ENCODE measurements around the gene PTPRG. TPM values are rescaled to one million over a fixed set of nuclear protein-coding genes. Genes with fewer than 3 reads are reported as not detected.

Gene PTPRG
- total RNA-seq, 1 donor from 2014 or later: 39.6 TPM

DNA sequence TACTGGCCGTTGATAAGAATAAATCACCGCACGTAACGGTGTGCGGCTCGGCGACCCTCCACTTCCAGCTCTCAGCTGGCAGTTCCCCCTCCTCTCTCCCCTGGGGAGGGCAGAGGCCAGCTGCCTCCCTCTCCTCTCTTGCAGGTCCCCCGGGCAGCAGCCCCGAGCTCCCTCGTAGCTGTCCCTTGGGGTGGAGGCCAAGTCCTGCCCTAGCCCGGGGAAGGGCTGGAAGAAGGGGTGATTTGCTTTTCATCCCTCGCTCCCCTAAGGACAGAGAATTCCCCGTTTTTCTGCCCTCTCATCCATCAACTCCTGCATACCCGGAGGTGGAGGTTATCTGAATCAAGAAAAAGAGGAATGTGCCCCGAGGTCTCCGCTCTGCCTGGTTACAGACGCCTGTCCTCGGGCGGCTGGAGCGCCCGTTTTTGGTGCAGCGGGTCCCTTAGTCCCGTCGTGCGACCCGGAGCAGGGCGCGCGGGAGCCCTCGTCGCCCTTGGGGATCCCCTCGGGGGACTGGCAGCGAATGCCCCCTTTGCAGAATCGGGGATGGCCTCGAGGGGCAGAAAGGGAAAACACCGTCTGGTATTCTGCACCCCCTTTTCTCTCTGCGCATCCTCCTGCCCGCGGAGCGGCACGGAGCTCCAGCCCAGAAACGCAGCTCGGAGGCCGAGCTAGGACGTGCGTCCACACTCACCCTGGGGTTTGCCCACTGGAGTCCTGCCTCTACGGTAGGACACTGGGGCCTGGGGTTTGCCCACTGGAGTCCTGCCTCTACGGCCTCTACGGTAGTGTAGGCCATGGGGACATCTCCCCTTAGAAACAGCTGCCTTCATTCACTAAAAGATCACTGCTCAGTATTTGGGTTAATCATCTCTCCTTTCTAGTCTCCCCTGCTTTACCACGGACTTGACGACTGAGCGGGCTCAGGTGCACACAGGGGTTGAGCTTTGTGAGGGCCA is 2.2 kb downstream of the PTPRG start:
- no peaks in the 10 kb centered on the region for H3K27me3 Mint-ChIP-seq (ENCODE audit: low read depth, unreplicated experiment)
- H3K36me3 Mint-ChIP-seq (ENCODE audit: low read depth, unreplicated experiment): no peaks in the 10 kb centered on the region
- H3K4me3 Mint-ChIP-seq (ENCODE audit: unreplicated experiment): peak overlapping the region; percentile 99
- FAIRE-seq (no peak), DNase-seq (ENCODE audit: low read depth) (no peak)
- Histone ChIP-seq H3K79me2 (ENCODE audit: insufficient read depth, low read length) (peaks cover 62% of the 10 kb centered on the region), H3K27ac (ENCODE audit: low read depth, low read length) (no peak overlapping the region), H3K27me3 (ENCODE audit: insufficient read depth, low read length) (no peaks in the 10 kb centered on the region), H4K20me1 (ENCODE audit: insufficient read depth, low read length) (peaks cover 60% of the 10 kb centered on the region), H3K9ac (ENCODE audit: low read length) (peak overlapping the region; percentile 94), H3K36me3 (ENCODE audit: insufficient read depth, low read length) (no peaks in the 10 kb centered on the region), H2AFZ (ENCODE audit: low read depth, low read length) (peak overlapping the region; percentile 50), H3K4me2 (ENCODE audit: low read length) (peak overlapping the region; percentile 96), H3K4me1 (ENCODE audit: insufficient read depth, low read length) (peaks cover 26% of the 10 kb centered on the region), H3K4me3 (ENCODE audit: insufficient read depth, low read depth, low read length) (peak overlapping the region; percentile 76), H3K9me3 (ENCODE audit: insufficient read depth, low read depth, low read length) (no peaks in the 10 kb centered on the region)
- peaks cover 13% of the 10 kb centered on the region for H3K4me1 Mint-ChIP-seq (ENCODE audit: low read depth, unreplicated experiment)
- peak overlapping the region; percentile 41 for H3K27ac Mint-ChIP-seq (ENCODE audit: unreplicated experiment)
- TF ChIP-seq EZH2 (IDR thresholded peaks at IDR 0.05; ENCODE audit: insufficient read depth, low read length): no peak
- TF ChIP-seq, protein P1, sequence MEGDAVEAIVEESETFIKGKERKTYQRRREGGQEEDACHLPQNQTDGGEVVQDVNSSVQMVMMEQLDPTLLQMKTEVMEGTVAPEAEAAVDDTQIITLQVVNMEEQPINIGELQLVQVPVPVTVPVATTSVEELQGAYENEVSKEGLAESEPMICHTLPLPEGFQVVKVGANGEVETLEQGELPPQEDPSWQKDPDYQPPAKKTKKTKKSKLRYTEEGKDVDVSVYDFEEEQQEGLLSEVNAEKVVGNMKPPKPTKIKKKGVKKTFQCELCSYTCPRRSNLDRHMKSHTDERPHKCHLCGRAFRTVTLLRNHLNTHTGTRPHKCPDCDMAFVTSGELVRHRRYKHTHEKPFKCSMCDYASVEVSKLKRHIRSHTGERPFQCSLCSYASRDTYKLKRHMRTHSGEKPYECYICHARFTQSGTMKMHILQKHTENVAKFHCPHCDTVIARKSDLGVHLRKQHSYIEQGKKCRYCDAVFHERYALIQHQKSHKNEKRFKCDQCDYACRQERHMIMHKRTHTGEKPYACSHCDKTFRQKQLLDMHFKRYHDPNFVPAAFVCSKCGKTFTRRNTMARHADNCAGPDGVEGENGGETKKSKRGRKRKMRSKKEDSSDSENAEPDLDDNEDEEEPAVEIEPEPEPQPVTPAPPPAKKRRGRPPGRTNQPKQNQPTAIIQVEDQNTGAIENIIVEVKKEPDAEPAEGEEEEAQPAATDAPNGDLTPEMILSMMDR (IDR thresholded peaks at IDR 0.05; ENCODE audit: insufficient read depth, low read depth, low read length): no peak
- H3K9me3 Mint-ChIP-seq (ENCODE audit: unreplicated experiment): peaks cover under 1% of the 10 kb centered on the region

GRCh38 chr3:61564395-61565059 is 3.2 kb downstream of the PTPRG start:
- peaks cover 62% of the 10 kb centered on the region for H4K20me1 ChIP-seq (ENCODE audit: insufficient read depth, low read length)
- DNase-seq (ENCODE audit: low read depth): peak; percentile 28
- H3K79me2 ChIP-seq (ENCODE audit: insufficient read depth, low read length): peaks cover 69% of the 10 kb centered on the region
- Mint-ChIP-seq H3K4me1 (ENCODE audit: low read depth, unreplicated experiment) (peaks cover 13% of the 10 kb centered on the region), H3K27ac (ENCODE audit: unreplicated experiment) (no peak overlapping the region), H3K9me3 (ENCODE audit: unreplicated experiment) (no peaks in the 10 kb centered on the region), H3K36me3 (ENCODE audit: low read depth, unreplicated experiment) (no peaks in the 10 kb centered on the region), H3K27me3 (ENCODE audit: low read depth, unreplicated experiment) (no peaks in the 10 kb centered on the region), H3K4me3 (ENCODE audit: unreplicated experiment) (peak overlapping the region; percentile 99)
- H3K4me1 ChIP-seq (ENCODE audit: insufficient read depth, low read length): peaks cover 23% of the 10 kb centered on the region
- no peak for TF ChIP-seq EZH2 (IDR thresholded peaks at IDR 0.05; ENCODE audit: insufficient read depth, low read length)
- TF ChIP-seq, protein P1 (IDR thresholded peaks at IDR 0.05; ENCODE audit: insufficient read depth, low read depth, low read length): peak; percentile 52
- H3K9ac ChIP-seq (ENCODE audit: low read length): peak overlapping the region; percentile 94
- peak overlapping the region; percentile 50 for H2AFZ ChIP-seq (ENCODE audit: low read depth, low read length)
- no peaks in the 10 kb centered on the region for H3K27me3 ChIP-seq (ENCODE audit: insufficient read depth, low read length)
- no peak for FAIRE-seq
- peak overlapping the region; percentile 76 for H3K4me3 ChIP-seq (ENCODE audit: insufficient read depth, low read depth, low read length)
- peak overlapping the region; percentile 96 for H3K4me2 ChIP-seq (ENCODE audit: low read length)
- H3K27ac ChIP-seq (ENCODE audit: low read depth, low read length): no peak overlapping the region
- H3K36me3 ChIP-seq (ENCODE audit: insufficient read depth, low read length): no peaks in the 10 kb centered on the region
- H3K9me3 ChIP-seq (ENCODE audit: insufficient read depth, low read depth, low read length): no peaks in the 10 kb centered on the region
